OCI-LY3 (cell line): ENCODE measurements around the gene SAMD5.

Experiments used
- EZH2phosphoT487 ChIP-seq: fragments of 200-600 bp; shearing (Covaris generic); IDR thresholded peaks from 2 replicates; pipeline ENCODE4 v1.6.1; 2018; ENCODE audit warnings: antibody characterized with exemption, mixed run types, low read depth
- TF ChIP-seq, protein P1 (sequence below): fragments of 200-600, 300-600 bp; sonication (generic); IDR thresholded peaks from 2 replicates; pipeline ENCODE4 v1.5.1; 2014; ENCODE audit warnings: antibody characterized with exemption, low read length, low read depth

DNA sequence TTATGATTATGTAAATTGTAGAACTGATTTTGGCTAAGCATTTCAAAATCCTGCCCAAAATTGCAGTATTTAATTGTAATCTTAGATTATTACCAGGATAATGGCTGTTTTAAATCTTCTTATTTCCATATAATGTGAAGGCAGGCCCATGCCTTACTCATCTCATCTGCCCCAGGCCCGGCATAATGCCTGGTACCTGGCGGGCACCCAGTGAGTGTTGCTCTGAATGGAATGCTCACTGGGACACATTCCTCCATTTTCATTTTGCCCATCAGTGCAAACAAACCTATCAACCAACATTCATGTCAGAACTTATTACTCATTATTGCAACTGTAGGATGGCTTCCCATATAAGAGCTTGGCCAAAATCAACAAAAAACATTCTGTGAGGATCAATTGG lies 22.8 kb downstream of the SAMD5 start:
- TF ChIP-seq, protein P1, sequence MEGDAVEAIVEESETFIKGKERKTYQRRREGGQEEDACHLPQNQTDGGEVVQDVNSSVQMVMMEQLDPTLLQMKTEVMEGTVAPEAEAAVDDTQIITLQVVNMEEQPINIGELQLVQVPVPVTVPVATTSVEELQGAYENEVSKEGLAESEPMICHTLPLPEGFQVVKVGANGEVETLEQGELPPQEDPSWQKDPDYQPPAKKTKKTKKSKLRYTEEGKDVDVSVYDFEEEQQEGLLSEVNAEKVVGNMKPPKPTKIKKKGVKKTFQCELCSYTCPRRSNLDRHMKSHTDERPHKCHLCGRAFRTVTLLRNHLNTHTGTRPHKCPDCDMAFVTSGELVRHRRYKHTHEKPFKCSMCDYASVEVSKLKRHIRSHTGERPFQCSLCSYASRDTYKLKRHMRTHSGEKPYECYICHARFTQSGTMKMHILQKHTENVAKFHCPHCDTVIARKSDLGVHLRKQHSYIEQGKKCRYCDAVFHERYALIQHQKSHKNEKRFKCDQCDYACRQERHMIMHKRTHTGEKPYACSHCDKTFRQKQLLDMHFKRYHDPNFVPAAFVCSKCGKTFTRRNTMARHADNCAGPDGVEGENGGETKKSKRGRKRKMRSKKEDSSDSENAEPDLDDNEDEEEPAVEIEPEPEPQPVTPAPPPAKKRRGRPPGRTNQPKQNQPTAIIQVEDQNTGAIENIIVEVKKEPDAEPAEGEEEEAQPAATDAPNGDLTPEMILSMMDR = no peak
- TF ChIP-seq EZH2phosphoT487 = no peak
